Measurements from ENCODE around the gene ATG2A. TPM values are rescaled to one million over a fixed set of nuclear protein-coding genes. Genes with fewer than 3 reads are reported as not detected.

The ATG2A gene
- total and polyA plus RNA-seq, 2 experiments from 2014 or later, result 11.7 to 18.1 TPM

- no peaks in the 10 kb centered on the region for H3K36me3 ChIP-seq (replicated peaks; ENCODE audit: insufficient read depth, low read depth)
- peaks cover 26% of the 10 kb centered on the region for H4K20me1 ChIP-seq (ENCODE audit: insufficient read depth, poor library complexity, severe bottlenecking)
- no peaks in the 10 kb centered on the region for H3K9me2 ChIP-seq (replicated peaks; ENCODE audit: insufficient read depth)
- H2AFZ ChIP-seq, result no peak overlapping the region
- 79% methylated on average over 11 of the region's 11 CpGs for WGBS (ENCODE audit: low lambda C conversion rate, missing lambda C conversion rate)
- no peak for DNase-seq (ENCODE audit: low spot score)
- no peaks in the 10 kb centered on the region for H3K9me3 ChIP-seq (ENCODE audit: low read depth)
- peak overlapping the region; percentile 94 for H3K4me2 ChIP-seq
- H3K4me3 ChIP-seq, result peak overlapping the region; percentile 4
- H3K27ac ChIP-seq, result peak overlapping the region; percentile 83
- no peaks in the 10 kb centered on the region for H3K27me3 ChIP-seq
- peaks cover 45% of the 10 kb centered on the region for H3K4me1 ChIP-seq (ENCODE audit: insufficient read depth)
- H3K79me2 ChIP-seq, result peaks cover 72% of the 10 kb centered on the region
- no peak for TF ChIP-seq CTCF (IDR thresholded peaks at IDR 0.05; ENCODE audit: poor library complexity)
- no peak for TF ChIP-seq EZH2 (IDR thresholded peaks at IDR 0.05; ENCODE audit: borderline replicate concordance)
- no peak for TF ChIP-seq EZH2phosphoT487 (IDR thresholded peaks at IDR 0.05; ENCODE audit: low read depth, severe bottlenecking, unreplicated experiment)
These were observed 40.7 kb downstream of the ATG2A start for GRCh38 chr11:64876229-64876750.

- Histone ChIP-seq H3K79me2 (peaks cover 78% of the 10 kb centered on the region), H3K4me3 (no peak overlapping the region), H2AFZ (no peak overlapping the region), H3K9me2 (replicated peaks; ENCODE audit: insufficient read depth) (no peaks in the 10 kb centered on the region), H3K36me3 (replicated peaks; ENCODE audit: insufficient read depth, low read depth) (no peaks in the 10 kb centered on the region), H4K20me1 (ENCODE audit: insufficient read depth, poor library complexity, severe bottlenecking) (peaks cover 26% of the 10 kb centered on the region), H3K4me1 (ENCODE audit: insufficient read depth) (peaks cover 52% of the 10 kb centered on the region), H3K27ac (peak overlapping the region; percentile 83), H3K27me3 (no peaks in the 10 kb centered on the region), H3K9me3 (ENCODE audit: low read depth) (no peaks in the 10 kb centered on the region), H3K4me2 (peak overlapping the region; percentile 94)
- TF ChIP-seq EZH2phosphoT487 (IDR thresholded peaks at IDR 0.05; ENCODE audit: low read depth, severe bottlenecking, unreplicated experiment) (no peak), EZH2 (IDR thresholded peaks at IDR 0.05; ENCODE audit: borderline replicate concordance) (no peak), CTCF (IDR thresholded peaks at IDR 0.05; ENCODE audit: poor library complexity) (no peak)
- 85% methylated on average over 17 of the region's 17 CpGs for WGBS (ENCODE audit: low lambda C conversion rate, missing lambda C conversion rate)
- DNase-seq (ENCODE audit: low spot score), result no peak
These were observed 41.4 kb downstream of the ATG2A start for GRCh38 chr11:64875369-64876228.

- peaks cover 85% of the 10 kb centered on the region for H3K79me2 ChIP-seq
- H3K27ac ChIP-seq, result peak overlapping the region; percentile 29
- peaks cover 32% of the 10 kb centered on the region for H4K20me1 ChIP-seq (ENCODE audit: insufficient read depth, poor library complexity, severe bottlenecking)
- no peaks in the 10 kb centered on the region for H3K9me2 ChIP-seq (replicated peaks; ENCODE audit: insufficient read depth)
- 88% methylated on average over 29 of the region's 29 CpGs for WGBS (ENCODE audit: low lambda C conversion rate, missing lambda C conversion rate)
- no peak for TF ChIP-seq EZH2 (IDR thresholded peaks at IDR 0.05; ENCODE audit: borderline replicate concordance)
- TF ChIP-seq EZH2phosphoT487 (IDR thresholded peaks at IDR 0.05; ENCODE audit: low read depth, severe bottlenecking, unreplicated experiment), result no peak
- no peak for TF ChIP-seq CTCF (IDR thresholded peaks at IDR 0.05; ENCODE audit: poor library complexity)
- H3K4me1 ChIP-seq (ENCODE audit: insufficient read depth), result peaks cover 60% of the 10 kb centered on the region
- no peak overlapping the region for H3K4me3 ChIP-seq
- H2AFZ ChIP-seq, result no peak overlapping the region
- no peaks in the 10 kb centered on the region for H3K27me3 ChIP-seq
- H3K9me3 ChIP-seq (ENCODE audit: low read depth), result no peaks in the 10 kb centered on the region
- no peak for DNase-seq (ENCODE audit: low spot score)
- H3K36me3 ChIP-seq (replicated peaks; ENCODE audit: insufficient read depth, low read depth), result no peaks in the 10 kb centered on the region
- H3K4me2 ChIP-seq, result peak overlapping the region; percentile 94
These were observed 42.4 kb downstream of the ATG2A start for GRCh38 chr11:64874308-64875240.
